ENCODE results near the gene TNFRSF19. TPM values are rescaled to one million over a fixed set of nuclear protein-coding genes. Genes with fewer than 3 reads are reported as not detected.

TNFRSF19 gene
- total and polyA plus RNA-seq, 2 donors from 2014 or later: 10.1 to 14.7 TPM

- peak in 1 of 5 donors; percentile 36 for DNase-seq
Observed at GRCh38 chr13:23571431-23571830, 1.2 kb downstream of the TNFRSF19 start.

DNA sequence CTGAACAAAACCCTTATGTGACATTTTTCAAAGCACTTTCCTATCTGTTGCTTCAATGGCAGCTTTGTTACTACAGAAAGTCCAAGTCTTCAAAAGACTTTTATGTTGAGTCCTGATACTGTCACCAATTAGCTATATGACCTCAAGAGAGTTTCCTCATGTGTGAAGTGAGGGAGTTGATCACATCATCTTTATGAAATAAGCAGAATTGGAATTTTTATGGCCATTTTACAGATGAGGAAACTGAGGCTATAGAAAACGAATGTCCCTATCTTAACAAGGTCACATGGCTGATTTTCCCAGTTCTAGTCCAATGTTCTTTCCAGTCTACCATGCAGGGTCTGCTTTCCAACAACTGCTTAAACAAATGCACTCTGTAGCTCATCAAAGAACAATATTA is 2.6 kb downstream of the TNFRSF19 start:
- H3K9ac ChIP-seq (ENCODE audit: low read length in 3 of 3): no peak overlapping the region
- FAIRE-seq (no peak), DNase-seq (peak in 1 of 5 donors; percentile 35)
- no peak for TF ChIP-seq CTCF (IDR thresholded peaks at IDR 0.05; ENCODE audit: borderline replicate concordance, extremely low read depth, insufficient read depth)
- intact Hi-C loops (cut with DNase I): no loop called here
- H3K4me3 ChIP-seq (ENCODE audit: low read length in 3 of 3): no peak overlapping the region
- peaks cover 0 to 3% (median 0%) of the 10 kb centered on the region in 3 donors for H3K4me1 ChIP-seq (ENCODE audit: control insufficient read depth in 2 of 3, insufficient read depth in 2 of 3, low read depth in 1 of 3, low read length in 3 of 3)
- no peaks in the 10 kb centered on the region for H3K36me3 ChIP-seq (ENCODE audit: control insufficient read depth in 2 of 3, insufficient read depth in 3 of 3, low read length in 3 of 3)
- no peaks in the 10 kb centered on the region for H3K9me3 ChIP-seq (ENCODE audit: control insufficient read depth in 2 of 3, insufficient read depth in 1 of 3, low read length in 3 of 3)
- H3K27ac ChIP-seq (ENCODE audit: low read depth in 2 of 2, low read length in 2 of 2): no peak overlapping the region
- no peaks in the 10 kb centered on the region for H3K27me3 ChIP-seq (ENCODE audit: control insufficient read depth, insufficient read depth, low read length)

More at GRCh38 chr13:23571431-23571830, 1.2 kb downstream of the TNFRSF19 start:
- Histone ChIP-seq H3K36me3 (ENCODE audit: control insufficient read depth in 2 of 3, insufficient read depth in 3 of 3, low read length in 3 of 3) (no peaks in the 10 kb centered on the region), H3K9ac (ENCODE audit: low read length in 3 of 3) (peak overlapping the region in 1 of 3 donors; percentile 17), H3K27ac (ENCODE audit: low read depth in 2 of 2, low read length in 2 of 2) (no peak overlapping the region), H3K4me3 (ENCODE audit: low read length in 3 of 3) (peak overlapping the region in 1 of 3 donors; percentile 52), H3K27me3 (ENCODE audit: control insufficient read depth, insufficient read depth, low read length) (no peaks in the 10 kb centered on the region), H3K4me1 (ENCODE audit: control insufficient read depth in 2 of 3, insufficient read depth in 2 of 3, low read depth in 1 of 3, low read length in 3 of 3) (peaks cover 0 to 3% (median 0%) of the 10 kb centered on the region in 3 donors), H3K9me3 (ENCODE audit: control insufficient read depth in 2 of 3, insufficient read depth in 1 of 3, low read length in 3 of 3) (no peaks in the 10 kb centered on the region)
- TF ChIP-seq CTCF (IDR thresholded peaks at IDR 0.05; ENCODE audit: borderline replicate concordance, extremely low read depth, insufficient read depth): no peak
- no peak for FAIRE-seq
- intact Hi-C loops (cut with DNase I): no loop called here

- Histone ChIP-seq H3K9ac (ENCODE audit: low read length in 3 of 3) (no peak overlapping the region), H3K9me3 (ENCODE audit: control insufficient read depth in 2 of 3, insufficient read depth in 1 of 3, low read length in 3 of 3) (no peaks in the 10 kb centered on the region), H3K27ac (ENCODE audit: low read depth in 2 of 2, low read length in 2 of 2) (no peak overlapping the region), H3K27me3 (ENCODE audit: control insufficient read depth, insufficient read depth, low read length) (no peaks in the 10 kb centered on the region), H3K4me3 (ENCODE audit: low read length in 3 of 3) (no peak overlapping the region), H3K36me3 (ENCODE audit: control insufficient read depth in 2 of 3, insufficient read depth in 3 of 3, low read length in 3 of 3) (no peaks in the 10 kb centered on the region), H3K4me1 (ENCODE audit: control insufficient read depth in 2 of 3, insufficient read depth in 2 of 3, low read depth in 1 of 3, low read length in 3 of 3) (peaks cover 0 to 3% (median 2%) of the 10 kb centered on the region in 3 donors)
- no peak for TF ChIP-seq CTCF (IDR thresholded peaks at IDR 0.05; ENCODE audit: borderline replicate concordance, extremely low read depth, insufficient read depth)
- FAIRE-seq (no peak), DNase-seq (no peak)
- intact Hi-C loops (cut with DNase I): no loop called here
Observed at GRCh38 chr13:23574421-23575145, 4.4 kb downstream of the TNFRSF19 start.

Data from kidney (tissue), 14 donors.